Liver (tissue), 9 donors: Measurements from ENCODE around the gene CCDC12. TPM values are rescaled to one million over a fixed set of nuclear protein-coding genes. Genes with fewer than 3 reads are reported as not detected.

Experiments used
- DNase-seq: peaks from one replicate; pipeline ENCODE4 v3.0.0-alpha.2; 2017; ENCODE audit warnings: low spot score
- H3K27ac ChIP-seq, 2 donors: one replicate each; pipeline ENCODE4 v1.7.0; 2013; ENCODE audit warnings: inconsistent platforms in 2 of 2, low read length in 2 of 2, control low read depth in 1 of 2, low read depth in 1 of 2, mild to moderate bottlenecking in 1 of 2
- H3K27me3 ChIP-seq, 4 donors: one replicate each; pipeline versions ENCODE4 v1.6.1 to v1.7.0; 2013; ENCODE audit warnings: low read length in 3 of 4, inconsistent platforms in 1 of 4, mild to moderate bottlenecking in 1 of 4, moderate library complexity in 1 of 4; ENCODE audit not compliant: control insufficient read depth in 4 of 4, insufficient read depth in 4 of 4
- H3K36me3 ChIP-seq, 4 donors: one replicate each; pipeline versions ENCODE4 v1.6.1 to v1.7.0; 2013; ENCODE audit warnings: low read length in 3 of 4, mild to moderate bottlenecking in 3 of 4, low read depth in 1 of 4, moderate library complexity in 1 of 4; ENCODE audit not compliant: control insufficient read depth in 4 of 4, insufficient read depth in 3 of 4
- H3K4me1 ChIP-seq, 4 donors: one replicate each; pipeline versions ENCODE4 v1.6.1 to v1.7.0; 2013; ENCODE audit warnings: low read length in 3 of 4, mild to moderate bottlenecking in 3 of 4, moderate library complexity in 1 of 4; ENCODE audit not compliant: control insufficient read depth in 4 of 4, insufficient read depth in 4 of 4
- H3K4me3 ChIP-seq, 3 donors: one replicate each; pipeline versions ENCODE4 v1.6.1 to v1.7.0; 2013; ENCODE audit warnings: low read length in 3 of 3, control low read depth in 1 of 3, low read depth in 1 of 3, mild to moderate bottlenecking in 1 of 3
- H3K9ac ChIP-seq, 2 donors: one replicate each; pipeline ENCODE4 v1.7.0; 2013; ENCODE audit warnings: low read length in 2 of 2, mild to moderate bottlenecking in 2 of 2, moderate library complexity in 2 of 2, control low read depth in 1 of 2, low read depth in 1 of 2
- H3K9me3 ChIP-seq, 4 donors: one replicate each; pipeline versions ENCODE4 v1.6.1 to v1.7.0; 2013; ENCODE audit warnings: low read length in 3 of 4; ENCODE audit not compliant: control insufficient read depth in 4 of 4
- ATF3 ChIP-seq: IDR thresholded peaks from 2 replicates; pipeline ENCODE4 v1.6.1; 2016; ENCODE audit warnings: antibody characterized with exemption
- CTCF ChIP-seq: fragments of 150-350 bp; IDR thresholded peaks from 2 replicates; pipeline ENCODE4 v1.5.1; 2017; ENCODE audit warnings: improper control_type of control experiment, low read depth, low read length; ENCODE audit not compliant: missing input control
- FOXA2 ChIP-seq: IDR thresholded peaks from 2 replicates; pipeline ENCODE4 v1.6.1; 2016; ENCODE audit warnings: antibody characterized with exemption
- GABPA ChIP-seq, 2 donors: IDR thresholded peaks in 1 of 2; conservative IDR thresholded peaks in 1 of 2; 2 replicates each; pipeline ENCODE4 v1.6.1; 2016; ENCODE audit warnings: antibody characterized with exemption in 2 of 2, mild to moderate bottlenecking in 1 of 2, moderate library complexity in 1 of 2
- HNF4A ChIP-seq, 2 donors: conservative IDR thresholded peaks; 2 replicates each; pipeline ENCODE4 v1.6.1; 2016; ENCODE audit warnings: antibody characterized with exemption in 2 of 2, mild to moderate bottlenecking in 2 of 2
- HNF4G ChIP-seq: IDR thresholded peaks from 2 replicates; pipeline ENCODE4 v1.6.1; 2016; ENCODE audit warnings: antibody characterized with exemption
- JUND ChIP-seq, 2 donors: IDR thresholded peaks; 2 replicates each; pipeline ENCODE4 v1.6.1; 2016; ENCODE audit warnings: antibody characterized with exemption in 2 of 2
- NR2F2 ChIP-seq: IDR thresholded peaks from 2 replicates; pipeline ENCODE4 v1.6.1; 2016; ENCODE audit warnings: antibody characterized with exemption
- RAD21 ChIP-seq, 2 donors: IDR thresholded peaks; 2 replicates each; pipeline ENCODE4 v1.6.1; 2016; ENCODE audit warnings: antibody characterized with exemption in 2 of 2, mild to moderate bottlenecking in 2 of 2
- RXRA ChIP-seq, 2 donors: IDR thresholded peaks; 2 replicates each; pipeline ENCODE4 v1.6.1; 2017 to 2018; ENCODE audit warnings: antibody characterized with exemption in 2 of 2, mild to moderate bottlenecking in 1 of 2
- SP1 ChIP-seq: IDR thresholded peaks from 2 replicates; pipeline ENCODE4 v1.6.1; 2018; ENCODE audit warnings: antibody characterized with exemption, mild to moderate bottlenecking
- TAF1 ChIP-seq: conservative IDR thresholded peaks from 2 replicates; pipeline ENCODE4 v1.6.1; 2016; ENCODE audit warnings: antibody characterized with exemption, mild to moderate bottlenecking
- YY1 ChIP-seq: IDR thresholded peaks from 2 replicates; pipeline ENCODE4 v1.6.1; 2016; ENCODE audit warnings: antibody characterized with exemption, mild to moderate bottlenecking
- ZBTB33 ChIP-seq: IDR thresholded peaks from 2 replicates; pipeline ENCODE4 v1.6.1; 2016; ENCODE audit warnings: antibody characterized with exemption
- WGBS: extraction: QIAGEN DNeasy Blood & Tissue Kit; methylation state at CpG from one replicate; pipeline ENCODE4 v1.1.7; 2013; 5-methylcytosine and 5-hydroxymethylcytosine counted together
- polyA plus RNA-seq, 2 donors: library from polyadenylated mRNA; stranded (reverse) in 1 of 2; unstranded in 1 of 2; fragments of 200-250 nt in 1 of 2; fragments of >200 nt in 1 of 2; fragmentation: Nextera tagmentation in 1 of 2; extraction: Ambion mirVana in 1 of 2; gene quantifications; one replicate each; pipeline versions ENCODE4 v1.2.1 to v1.2.3, GENCODE V29; 2013 to 2015
- total RNA-seq, 2 donors: library from RNA; depleted of rRNA; stranded (reverse); fragments of >200 nt; gene quantifications; one replicate each; pipeline ENCODE4 v1.2.3, GENCODE V29; 2014
- donor health status: healthy.
- donor health status: healthy.
- donor health status: healthy.
- donor health status: healthy.
- donor health status: healthy.

CCDC12 gene
- total and polyA plus RNA-seq, 4 donors, result 8.5 to 35.1 (median 26.6) TPM

DNA sequence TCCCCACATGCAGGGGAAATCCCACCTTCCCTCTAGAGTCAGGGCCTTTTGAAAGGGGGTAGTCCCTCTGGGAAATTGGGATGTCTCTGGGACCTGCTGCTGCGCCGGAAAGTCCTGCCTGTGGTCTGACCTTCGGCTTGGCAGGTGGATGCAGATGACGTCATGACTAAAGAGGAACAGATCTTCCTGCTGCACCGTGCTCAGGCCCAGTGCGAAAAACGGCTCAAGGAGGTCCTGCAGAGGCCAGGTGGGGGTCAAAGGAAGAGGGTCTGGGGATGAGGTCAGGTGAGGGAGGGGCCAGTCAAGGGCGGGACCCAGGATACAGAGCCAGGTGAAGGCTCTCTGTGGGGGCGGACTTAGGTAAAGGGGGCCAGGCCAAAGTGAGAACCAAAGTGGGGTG is 82.8 kb downstream of the CCDC12 start:
- H3K27me3 ChIP-seq, result no peaks in the 10 kb centered on the region
- H3K36me3 ChIP-seq, result no peaks in the 10 kb centered on the region
- H3K9me3 ChIP-seq, result no peaks in the 10 kb centered on the region
- WGBS, result 75% methylated on average over 9 of the region's 9 CpGs
- DNase-seq, result no peak
- H3K27ac ChIP-seq, result no peak overlapping the region
- H3K4me1 ChIP-seq, result peaks cover 2 to 19% (median 5%) of the 10 kb centered on the region in 4 donors
- H3K9ac ChIP-seq, result no peak overlapping the region
- no peak overlapping the region for H3K4me3 ChIP-seq
- TF ChIP-seq SP1 (no peak), GABPA (IDR thresholded peaks at IDR 0.05 in 1 of 2, conservative IDR thresholded peaks at IDR 0.05 in 1 of 2) (no peak), HNF4G (no peak), YY1 (no peak), ATF3 (no peak), TAF1 (no peak), HNF4A (conservative IDR thresholded peaks at IDR 0.05) (no peak), RAD21 (IDR thresholded peaks at IDR 0.05) (no peak), JUND (IDR thresholded peaks at IDR 0.05) (no peak)

DNA sequence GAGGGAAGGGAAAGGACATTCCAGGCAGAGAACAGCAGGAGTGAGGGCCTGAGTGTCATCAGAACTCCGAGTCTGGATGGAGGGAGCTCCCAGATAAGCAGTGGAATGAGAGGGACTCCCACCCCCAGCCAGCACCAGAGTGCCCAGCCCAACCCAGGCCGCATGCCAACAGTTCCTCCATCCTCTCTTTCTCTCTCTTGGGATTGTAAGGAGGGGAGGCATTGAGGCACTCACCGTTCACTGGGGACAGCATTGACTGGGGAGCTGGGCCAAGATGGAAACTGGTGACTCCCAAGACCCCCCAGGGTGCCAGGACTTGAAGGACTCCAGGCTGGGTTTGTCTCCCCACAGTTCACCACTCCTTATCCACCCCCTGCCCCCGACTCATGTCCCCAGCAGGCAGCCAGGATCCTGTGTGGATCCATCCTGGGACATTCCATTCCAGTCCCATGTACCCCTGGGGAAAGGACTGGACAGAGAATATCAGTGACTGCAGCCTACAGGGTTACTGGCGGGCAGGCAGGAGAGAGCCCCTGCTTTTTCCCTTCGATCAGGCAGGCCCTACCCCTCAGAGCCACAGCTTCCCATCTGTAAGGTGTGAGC is 83.3 kb downstream of the CCDC12 start:
- 78% methylated on average over 6 of the region's 6 CpGs for WGBS
- peaks cover 2 to 19% (median 5%) of the 10 kb centered on the region in 4 donors for H3K4me1 ChIP-seq
- H3K9me3 ChIP-seq, result no peaks in the 10 kb centered on the region
- no peak overlapping the region for H3K4me3 ChIP-seq
- no peak overlapping the region for H3K9ac ChIP-seq
- H3K27ac ChIP-seq, result no peak overlapping the region
- TF ChIP-seq SP1, result peak; percentile 25
- peak; percentile 31 for TF ChIP-seq NR2F2
- TF ChIP-seq YY1, result no peak
- no peaks in the 10 kb centered on the region for H3K36me3 ChIP-seq
- no peak for DNase-seq
- no peaks in the 10 kb centered on the region for H3K27me3 ChIP-seq

DNA sequence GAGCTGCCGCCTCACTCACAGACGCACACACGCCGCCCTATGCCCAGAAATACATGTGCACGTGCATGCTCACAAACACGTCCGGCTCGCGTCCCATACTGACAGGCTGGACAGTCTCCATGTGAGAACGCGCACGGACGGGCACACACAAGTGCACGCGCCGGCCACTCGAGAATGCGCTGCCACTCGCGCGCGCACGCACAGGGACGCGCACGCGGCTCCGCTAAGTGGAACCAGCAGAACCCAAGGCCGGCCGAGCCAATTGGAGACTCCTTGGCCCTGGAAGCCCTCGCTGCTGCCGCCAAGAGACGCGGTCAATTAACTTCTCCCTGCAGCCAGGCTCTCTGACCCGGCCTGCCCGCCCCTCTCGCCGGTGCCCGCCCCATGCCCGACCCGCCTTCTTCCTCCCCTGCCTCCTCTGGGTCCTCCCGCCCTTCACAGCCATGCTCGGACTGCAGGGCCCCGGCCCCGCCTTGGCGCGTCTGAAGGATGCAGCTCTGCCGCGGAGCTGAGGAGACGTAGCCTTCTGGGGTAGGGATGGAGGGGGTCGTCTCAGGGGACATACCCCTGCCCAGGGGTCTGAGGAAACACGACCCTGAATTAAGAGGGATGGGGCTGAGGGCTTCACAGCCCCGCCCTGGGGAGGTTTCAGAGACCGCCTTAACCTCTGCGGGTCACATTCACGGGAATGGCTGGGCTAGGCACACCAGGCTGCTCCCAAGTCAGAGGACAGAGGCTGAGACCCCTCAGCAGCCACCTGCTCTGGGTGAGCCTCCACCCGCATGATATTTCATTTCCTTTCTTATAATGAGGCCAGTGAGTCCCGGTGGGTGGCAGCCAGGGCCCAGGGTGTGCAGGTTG is 84.0 kb downstream of the CCDC12 start:
- no peak overlapping the region for H3K9ac ChIP-seq
- H3K36me3 ChIP-seq, result no peaks in the 10 kb centered on the region
- peaks cover 2 to 19% (median 5%) of the 10 kb centered on the region in 4 donors for H3K4me1 ChIP-seq
- peak in 1 of 2 donors; percentile 21 for TF ChIP-seq RXRA (IDR thresholded peaks at IDR 0.05)
- TF ChIP-seq TAF1, result no peak
- H3K27ac ChIP-seq, result peak overlapping the region in 1 of 2 donors; percentile 6
- DNase-seq, result no peak
- no peaks in the 10 kb centered on the region for H3K9me3 ChIP-seq
- H3K4me3 ChIP-seq, result peak overlapping the region in 2 of 3 donors; percentile 42 to 57
- H3K27me3 ChIP-seq, result no peaks in the 10 kb centered on the region
- 8% methylated on average over 58 of the region's 58 CpGs for WGBS

DNA sequence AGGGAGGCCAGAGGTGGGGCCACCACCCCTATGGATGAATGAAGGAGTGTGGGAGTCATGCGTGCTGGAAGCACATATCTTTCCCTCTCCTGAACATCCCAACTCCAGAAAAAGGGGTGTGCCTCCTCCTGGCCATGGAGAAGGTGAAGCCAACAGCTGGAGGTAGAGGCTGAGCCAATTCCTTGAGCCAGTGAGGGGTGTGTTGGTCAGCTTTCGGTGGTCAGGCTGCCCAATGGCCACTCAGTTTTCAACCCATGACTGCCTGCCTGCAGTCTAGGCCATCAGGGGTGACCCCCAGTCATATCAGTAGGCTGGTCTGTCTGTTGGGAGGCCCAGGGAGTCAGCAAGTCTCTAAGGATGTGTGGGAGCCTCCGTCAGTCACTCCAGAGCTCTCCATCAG is 85.4 kb downstream of the CCDC12 start:
- Histone ChIP-seq H3K27ac (peak overlapping the region in 1 of 2 donors; percentile 27), H3K9ac (no peak overlapping the region), H3K27me3 (no peaks in the 10 kb centered on the region), H3K36me3 (no peaks in the 10 kb centered on the region), H3K9me3 (no peaks in the 10 kb centered on the region), H3K4me3 (no peak overlapping the region), H3K4me1 (peaks cover 2 to 19% (median 5%) of the 10 kb centered on the region in 4 donors)
- DNase-seq, result no peak
- 92% methylated on average over 3 of the region's 3 CpGs for WGBS
- no peak for TF ChIP-seq ATF3
- TF ChIP-seq CTCF, result no peak
- no peak for TF ChIP-seq ZBTB33
- no peak for TF ChIP-seq YY1
- no peak for TF ChIP-seq FOXA2
- no peak for TF ChIP-seq RXRA (IDR thresholded peaks at IDR 0.05)
- TF ChIP-seq NR2F2, result no peak
